ENCODE measurements around the gene PPP1R13L.

DNA sequence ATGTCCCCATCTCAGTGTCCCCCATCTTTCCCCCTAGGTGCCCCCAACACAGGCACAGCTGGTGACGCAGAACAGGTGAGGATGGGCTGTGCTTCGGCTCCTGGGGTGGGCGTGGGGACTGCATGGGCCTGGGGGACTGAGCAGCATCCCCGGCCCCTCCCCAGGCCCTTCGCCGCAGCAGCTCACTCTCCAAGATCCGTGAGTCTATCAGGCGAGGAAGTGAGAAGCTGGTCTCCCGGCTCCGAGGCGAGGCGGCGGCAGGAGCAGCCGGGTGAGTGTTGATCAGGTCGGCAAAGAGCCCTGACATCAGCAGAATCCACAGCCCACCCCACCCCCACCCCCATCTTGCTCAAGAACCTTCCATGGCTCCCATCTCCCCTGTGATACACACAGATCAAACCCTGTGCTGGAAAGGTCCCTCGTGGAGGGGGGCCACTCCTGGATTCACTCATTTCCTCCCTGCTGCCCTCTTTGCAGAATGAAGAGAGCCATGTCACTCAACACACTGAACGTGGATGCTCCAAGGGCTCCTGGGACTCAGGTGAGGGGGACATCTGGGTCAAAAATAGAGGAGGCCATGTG is 54.3 kb downstream of the PPP1R13L start:
- TF ChIP-seq, protein P1, sequence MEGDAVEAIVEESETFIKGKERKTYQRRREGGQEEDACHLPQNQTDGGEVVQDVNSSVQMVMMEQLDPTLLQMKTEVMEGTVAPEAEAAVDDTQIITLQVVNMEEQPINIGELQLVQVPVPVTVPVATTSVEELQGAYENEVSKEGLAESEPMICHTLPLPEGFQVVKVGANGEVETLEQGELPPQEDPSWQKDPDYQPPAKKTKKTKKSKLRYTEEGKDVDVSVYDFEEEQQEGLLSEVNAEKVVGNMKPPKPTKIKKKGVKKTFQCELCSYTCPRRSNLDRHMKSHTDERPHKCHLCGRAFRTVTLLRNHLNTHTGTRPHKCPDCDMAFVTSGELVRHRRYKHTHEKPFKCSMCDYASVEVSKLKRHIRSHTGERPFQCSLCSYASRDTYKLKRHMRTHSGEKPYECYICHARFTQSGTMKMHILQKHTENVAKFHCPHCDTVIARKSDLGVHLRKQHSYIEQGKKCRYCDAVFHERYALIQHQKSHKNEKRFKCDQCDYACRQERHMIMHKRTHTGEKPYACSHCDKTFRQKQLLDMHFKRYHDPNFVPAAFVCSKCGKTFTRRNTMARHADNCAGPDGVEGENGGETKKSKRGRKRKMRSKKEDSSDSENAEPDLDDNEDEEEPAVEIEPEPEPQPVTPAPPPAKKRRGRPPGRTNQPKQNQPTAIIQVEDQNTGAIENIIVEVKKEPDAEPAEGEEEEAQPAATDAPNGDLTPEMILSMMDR (IDR thresholded peaks at IDR 0.05): no peak
- no peak for TF ChIP-seq ZFX (IDR thresholded peaks at IDR 0.05; ENCODE audit: borderline replicate concordance)

All from 22Rv1 (cell line).